ENCODE results near the gene PRDM10.
A peak's percentile ranks its signal among the peaks of the same experiment; 100 is the strongest.

Gene PRDM10

DNA sequence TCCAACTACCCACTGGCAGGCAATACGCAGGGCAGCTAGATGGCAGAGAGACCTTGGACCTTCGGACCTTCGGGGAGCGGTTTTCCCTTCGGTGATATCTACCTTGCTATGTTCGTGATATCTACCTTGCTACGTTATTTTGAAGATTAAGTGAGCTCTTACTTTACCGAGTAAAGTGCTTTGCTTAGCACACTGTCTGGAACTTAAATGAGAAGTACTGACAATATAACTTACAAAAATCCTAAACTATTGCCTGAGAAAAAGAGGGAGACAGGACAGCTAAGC, 1.0 kb upstream of the PRDM10 start:
- no peak for DNase-seq

GRCh38 chr11:130002846-130003716, 446 bp upstream of the PRDM10 start:
- peak; percentile 97 for DNase-seq

DNA sequence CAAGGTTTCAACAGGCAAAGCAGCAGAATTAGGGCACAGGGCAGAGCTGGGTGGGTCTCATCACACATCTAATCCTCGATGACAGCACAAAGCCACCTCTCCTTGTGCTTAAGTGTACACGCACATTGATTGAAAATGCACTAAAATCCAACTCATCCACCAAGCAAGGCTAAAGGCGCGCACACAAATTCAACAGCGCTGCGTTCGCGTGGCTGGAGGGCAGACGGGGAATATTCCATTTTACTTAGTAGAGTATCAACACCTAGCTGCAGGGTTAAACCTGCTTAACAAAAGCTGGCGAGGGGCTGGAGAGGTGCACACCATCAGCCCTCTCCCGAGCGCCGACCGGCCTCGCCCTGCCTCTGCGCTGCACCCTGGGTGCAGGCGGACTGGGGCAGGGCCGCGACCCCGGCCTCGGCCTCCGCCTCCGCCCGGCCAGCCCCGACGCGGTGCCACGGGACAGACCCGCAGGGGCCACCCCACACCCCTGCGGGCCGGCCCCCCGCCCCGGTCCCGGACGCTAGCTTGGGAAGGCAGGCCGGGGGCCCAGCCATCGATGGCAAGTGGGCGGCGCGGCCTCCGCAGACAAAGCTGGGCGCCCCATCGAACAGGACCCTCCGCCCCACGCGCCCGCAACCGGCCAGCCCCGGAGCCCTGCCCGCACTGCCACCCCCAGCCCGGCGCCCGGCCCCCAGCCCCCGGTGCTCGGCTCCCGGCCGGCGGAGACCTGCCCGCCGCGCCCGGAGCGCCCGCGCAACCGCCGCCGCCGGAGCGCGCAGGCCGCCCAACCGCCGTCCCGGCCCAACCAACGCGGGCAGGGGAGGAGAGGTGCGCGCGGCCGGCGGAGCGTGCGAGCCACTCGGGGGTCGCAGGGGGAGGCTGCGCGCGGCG, 929 bp downstream of the PRDM10 start:
- peak; percentile 17 for DNase-seq

GRCh38 chr11:130000552-130001176, 2.0 kb downstream of the PRDM10 start:
- no peak for DNase-seq

DNA sequence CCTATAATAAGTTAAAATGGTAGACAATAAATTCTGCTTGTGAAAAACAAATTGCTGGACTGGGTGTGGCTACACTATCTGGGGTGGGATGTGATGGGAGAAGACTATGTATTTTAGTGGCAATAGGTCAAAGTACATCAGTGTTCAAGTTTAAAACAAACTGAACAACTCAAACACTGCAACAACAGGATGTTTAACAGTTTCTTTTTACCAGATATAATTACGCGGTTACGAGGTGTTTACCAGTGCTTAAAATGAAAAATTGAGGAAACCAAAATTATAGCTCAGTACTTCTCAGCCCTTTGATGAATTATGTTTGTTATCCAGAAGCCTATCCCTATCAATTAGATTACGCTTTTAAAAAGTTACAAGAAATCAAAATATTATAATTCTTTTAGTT, 3.2 kb downstream of the PRDM10 start:
- DNase-seq = no peak

GRCh38 chr11:129998905-129999304, 3.7 kb downstream of the PRDM10 start:
- no peak for DNase-seq

- DNase-seq = no peak
Observed at GRCh38 chr11:129998107-129998506, 4.5 kb downstream of the PRDM10 start.

DNA sequence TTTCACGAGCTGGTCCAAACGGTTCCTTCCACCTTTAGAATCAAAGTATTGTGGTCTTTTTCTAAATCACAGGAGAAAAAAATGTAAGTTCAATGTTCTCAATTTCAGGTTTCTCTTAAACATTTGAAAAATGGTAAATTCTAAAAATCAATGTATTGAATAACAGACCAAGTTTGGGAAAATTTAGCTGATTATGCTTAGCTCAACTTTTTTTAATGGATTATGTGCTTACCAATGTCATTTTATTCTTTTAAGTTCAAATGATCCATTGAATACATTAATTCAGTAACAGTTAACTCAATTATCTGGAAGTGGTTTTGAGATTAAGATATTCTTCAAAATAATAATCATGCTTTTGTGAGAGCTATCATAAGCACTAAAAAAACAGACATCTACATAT, 5.1 kb downstream of the PRDM10 start:
- DNase-seq = no peak

DNA sequence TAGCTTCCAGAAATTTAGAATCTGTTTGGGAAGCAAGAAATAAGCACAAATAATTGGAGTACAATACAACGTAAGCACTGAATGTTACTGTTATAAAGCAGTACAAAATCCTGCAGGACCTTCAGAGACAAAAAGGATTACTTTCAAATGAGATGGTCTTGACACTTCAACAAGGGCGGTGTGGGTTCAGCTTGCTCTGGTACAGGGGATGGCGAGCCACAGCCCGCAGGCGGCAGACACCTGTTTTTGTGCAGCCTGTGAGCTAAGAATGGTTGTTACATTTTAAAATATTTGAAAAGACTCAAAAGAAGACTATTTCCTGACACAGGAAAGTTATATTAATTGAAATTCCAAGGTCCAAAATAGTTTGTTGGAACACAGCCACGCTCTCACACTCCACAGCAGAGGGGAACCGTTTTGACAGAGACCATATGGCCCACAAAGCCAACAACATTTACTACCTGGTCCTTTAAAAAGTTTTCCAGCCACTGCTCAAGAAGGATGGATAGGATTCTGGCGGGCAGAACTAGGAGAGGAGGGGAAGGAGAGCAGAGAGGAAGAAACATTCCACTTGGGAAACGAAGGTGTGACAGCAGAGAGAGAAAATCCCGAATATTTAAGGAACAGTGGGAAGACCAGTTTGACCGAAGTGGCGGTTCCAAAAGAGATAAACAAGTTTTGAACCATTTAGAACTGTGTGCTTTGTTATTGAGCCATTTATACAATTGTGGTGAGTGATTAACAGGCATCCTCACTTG, 6.3 kb downstream of the PRDM10 start:
- DNase-seq = no peak

- no peak for DNase-seq
Observed at GRCh38 chr11:129995163-129995562, 7.5 kb downstream of the PRDM10 start.

GRCh38 chr11:129992161-129992944, 10.3 kb downstream of the PRDM10 start:
- no peak for DNase-seq

DNA sequence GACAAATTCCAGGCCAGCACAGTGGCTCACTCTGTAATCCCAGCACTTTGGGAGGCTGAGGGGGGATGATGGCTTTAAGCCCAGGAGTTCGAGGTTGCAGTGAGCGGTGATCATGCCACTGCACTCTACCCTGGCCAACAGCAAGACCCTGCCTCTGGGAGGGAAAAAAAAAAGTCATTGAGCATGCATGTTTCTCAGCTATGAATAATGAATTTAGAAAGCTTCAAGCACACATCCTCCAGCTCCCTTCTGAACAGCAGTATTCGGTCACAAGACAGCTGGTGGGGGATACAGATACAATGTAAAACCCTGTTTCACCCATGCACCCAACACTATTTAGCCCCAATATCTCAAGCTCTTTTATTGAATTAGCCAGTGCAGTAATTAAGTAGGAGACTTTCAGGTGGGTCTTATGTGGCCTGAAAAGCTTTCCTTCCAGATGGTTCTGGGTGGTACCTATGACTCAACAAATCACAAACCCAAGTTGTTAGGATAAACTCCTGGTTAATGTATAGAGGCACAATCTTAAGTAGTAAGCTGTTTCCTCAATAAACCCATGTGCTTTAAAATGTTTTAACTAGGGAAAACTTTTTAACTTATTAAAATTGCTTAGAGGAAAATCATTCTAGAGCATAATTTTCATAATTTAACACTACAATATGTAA, 13.4 kb downstream of the PRDM10 start:
- no peak for DNase-seq

DNA sequence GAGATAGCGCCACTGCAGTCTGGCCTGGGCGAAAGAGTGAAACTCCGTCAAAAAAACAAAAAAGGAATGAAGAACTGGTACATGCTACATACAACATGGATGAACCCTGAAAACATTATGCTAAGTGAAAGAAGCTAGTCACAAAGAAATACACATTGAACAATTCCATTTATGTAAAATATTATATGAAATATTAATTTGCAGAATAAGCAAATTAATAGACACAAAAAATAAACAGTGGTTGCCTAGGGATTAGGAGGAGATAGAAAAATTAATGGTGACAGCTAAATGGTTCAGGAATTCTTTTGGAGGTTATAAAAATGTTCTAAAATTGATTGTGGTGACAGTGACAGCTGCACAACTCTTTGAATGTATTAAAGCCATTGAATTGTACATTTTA, 14.7 kb downstream of the PRDM10 start:
- no peak for DNase-seq

- no peak for DNase-seq
Observed at GRCh38 chr11:129985823-129986222, 16.8 kb downstream of the PRDM10 start.

- DNase-seq = no peak
Observed at GRCh38 chr11:129980086-129980485, 22.5 kb downstream of the PRDM10 start.

GRCh38 chr11:129979046-129979605, 23.5 kb downstream of the PRDM10 start:
- DNase-seq = no peak

- no peak for DNase-seq
Observed at GRCh38 chr11:129978447-129978846, 24.2 kb downstream of the PRDM10 start.

DNA sequence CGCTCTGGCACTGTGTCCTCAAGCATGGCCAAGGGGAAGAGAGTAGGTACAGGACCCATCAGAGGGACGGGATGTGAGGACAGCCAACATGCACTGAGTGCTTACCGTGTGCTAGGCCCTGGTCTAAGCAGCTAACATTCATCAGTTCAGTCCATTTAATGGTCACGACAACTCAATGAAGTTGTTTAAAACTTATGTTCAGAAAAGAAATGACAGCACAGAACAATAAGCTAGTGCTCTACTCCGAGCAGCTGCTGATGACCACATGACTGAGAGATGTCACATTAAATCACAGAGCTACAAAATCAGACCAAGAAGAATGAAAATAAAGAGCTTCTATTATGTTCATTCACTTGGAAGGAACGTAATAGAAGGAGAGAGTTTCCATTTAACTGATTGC, 26.3 kb downstream of the PRDM10 start:
- no peak for DNase-seq

GRCh38 chr11:129975543-129975942, 27.1 kb downstream of the PRDM10 start:
- DNase-seq = no peak

GRCh38 chr11:129974672-129975071, 28.0 kb downstream of the PRDM10 start:
- no peak for DNase-seq

DNA sequence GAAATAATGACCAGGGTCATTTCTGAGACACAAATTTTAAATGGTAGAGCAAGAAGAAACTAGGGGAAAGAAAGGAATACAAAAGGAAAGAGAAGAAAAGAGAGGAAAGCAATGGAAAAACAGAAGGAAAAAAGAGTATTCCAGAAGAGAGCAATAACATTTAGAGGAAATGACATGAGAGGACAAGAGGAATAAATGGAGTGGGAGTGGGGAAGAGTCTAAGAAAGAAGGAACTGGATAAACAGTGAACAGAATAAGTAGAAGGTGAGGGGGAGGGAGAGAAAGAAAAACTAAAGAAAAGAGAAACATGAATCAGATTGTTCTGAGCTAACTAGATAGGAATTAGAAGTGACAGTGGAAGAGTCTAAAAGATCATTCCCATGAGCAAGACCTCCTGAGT, 28.4 kb downstream of the PRDM10 start:
- no peak for DNase-seq
